GM19467 (cell line): ENCODE results near the gene KRTAP10-3.

ENCODE experiments used
- ATAC-seq: cut with Tn5 transposase; IDR thresholded peaks from one replicate; pipeline ENCODE4 v1.9.1; 2021; ENCODE audit warnings: mild to moderate bottlenecking, moderate library complexity; ENCODE audit not compliant: unreplicated experiment

KRTAP10-3 gene

GRCh38 chr21:44530903-44531605, 27.5 kb downstream of the KRTAP10-3 start:
- ATAC-seq, result no peak

GRCh38 chr21:44530221-44530902, 28.2 kb downstream of the KRTAP10-3 start:
- ATAC-seq, result no peak

- ATAC-seq, result no peak
These were observed 29.0 kb downstream of the KRTAP10-3 start for GRCh38 chr21:44529503-44530125.

GRCh38 chr21:44529011-44529421, 29.6 kb downstream of the KRTAP10-3 start:
- ATAC-seq, result no peak

GRCh38 chr21:44528634-44528995, 30.0 kb downstream of the KRTAP10-3 start:
- ATAC-seq, result no peak

- no peak for ATAC-seq
These were observed 30.5 kb downstream of the KRTAP10-3 start for GRCh38 chr21:44527983-44528633.

GRCh38 chr21:44527156-44527982, 31.2 kb downstream of the KRTAP10-3 start:
- ATAC-seq, result no peak

GRCh38 chr21:44526096-44526997, 32.2 kb downstream of the KRTAP10-3 start:
- ATAC-seq, result no peak

GRCh38 chr21:44525391-44526095, 33.1 kb downstream of the KRTAP10-3 start:
- no peak for ATAC-seq

GRCh38 chr21:44524414-44525371, 33.9 kb downstream of the KRTAP10-3 start:
- ATAC-seq, result no peak

GRCh38 chr21:44523567-44524413, 34.8 kb downstream of the KRTAP10-3 start:
- no peak for ATAC-seq

- ATAC-seq, result no peak
These were observed 35.8 kb downstream of the KRTAP10-3 start for GRCh38 chr21:44522753-44523204.

- ATAC-seq, result no peak
These were observed 36.5 kb downstream of the KRTAP10-3 start for GRCh38 chr21:44521928-44522752.

GRCh38 chr21:44521301-44521927, 37.2 kb downstream of the KRTAP10-3 start:
- no peak for ATAC-seq
